Measurements from ENCODE around the gene CENPP.

The CENPP gene

GRCh38 chr9:92429836-92430235 is 104.1 kb downstream of the CENPP start:
- DNase-seq, result no peak

- DNase-seq, result no peak
Measured at GRCh38 chr9:92432350-92432749, 106.6 kb downstream of the CENPP start.

GRCh38 chr9:92432972-92433548 is 107.3 kb downstream of the CENPP start:
- DNase-seq, result no peak

- DNase-seq, result no peak
Measured at GRCh38 chr9:92435263-92435662, 109.5 kb downstream of the CENPP start.

- no peak for DNase-seq
Measured at GRCh38 chr9:92438900-92439526, 113.3 kb downstream of the CENPP start.

- DNase-seq, result no peak
Measured at GRCh38 chr9:92439921-92440750, 114.4 kb downstream of the CENPP start.

GRCh38 chr9:92440751-92441046 is 114.9 kb downstream of the CENPP start:
- no peak for DNase-seq

GRCh38 chr9:92444841-92445240 is 119.1 kb downstream of the CENPP start:
- DNase-seq, result no peak

- no peak for DNase-seq
Measured at GRCh38 chr9:92446536-92446935, 120.8 kb downstream of the CENPP start.

- no peak for DNase-seq
Measured at GRCh38 chr9:92455217-92455616, 129.5 kb downstream of the CENPP start.

- no peak for DNase-seq
Measured at GRCh38 chr9:92457576-92457975, 131.8 kb downstream of the CENPP start.

- no peak for DNase-seq
Measured at GRCh38 chr9:92463387-92463786, 137.6 kb downstream of the CENPP start.

GRCh38 chr9:92463984-92464383 is 138.2 kb downstream of the CENPP start:
- DNase-seq, result no peak

- DNase-seq, result no peak
Measured at GRCh38 chr9:92467041-92467440, 141.3 kb downstream of the CENPP start.

- DNase-seq, result no peak
Measured at GRCh38 chr9:92467511-92467910, 141.8 kb downstream of the CENPP start.

- no peak for DNase-seq
Measured at GRCh38 chr9:92468206-92468605, 142.5 kb downstream of the CENPP start.

- DNase-seq, result no peak
Measured at GRCh38 chr9:92474587-92474986, 148.8 kb downstream of the CENPP start.

- DNase-seq, result no peak
Measured at GRCh38 chr9:92476962-92477361, 151.2 kb downstream of the CENPP start.

- no peak for DNase-seq
Measured at GRCh38 chr9:92478783-92479182, 153.0 kb downstream of the CENPP start.

- no peak for DNase-seq
Measured at GRCh38 chr9:92479346-92479745, 153.6 kb downstream of the CENPP start.

GRCh38 chr9:92480291-92480771 is 154.6 kb downstream of the CENPP start:
- DNase-seq, result no peak

GRCh38 chr9:92480986-92481633 is 155.4 kb downstream of the CENPP start:
- DNase-seq, result no peak

- no peak for DNase-seq
Measured at GRCh38 chr9:92482329-92482728, 156.6 kb downstream of the CENPP start, which contains the start of gene ASPN. TSS of gene ASPN (minus strand) at chr9:92482506.

- DNase-seq, result no peak
Measured at GRCh38 chr9:92482805-92483204, 157.1 kb downstream of the CENPP start.
